ENCODE measurements around the gene HRH3.

The HRH3 gene

GRCh38 chr20:62174021-62174804 is 45.9 kb downstream of the HRH3 start:
- no peak for DNase-seq

- DNase-seq = no peak
These were observed 47.4 kb downstream of the HRH3 start for GRCh38 chr20:62172666-62173065.

GRCh38 chr20:62171245-62171644 is 48.8 kb downstream of the HRH3 start:
- DNase-seq = no peak

- DNase-seq = no peak
These were observed 49.5 kb downstream of the HRH3 start for GRCh38 chr20:62170536-62170935.

GRCh38 chr20:62168890-62169435 is 51.1 kb downstream of the HRH3 start:
- no peak for DNase-seq

- no peak for DNase-seq
These were observed 52.0 kb downstream of the HRH3 start for GRCh38 chr20:62168061-62168460.

GRCh38 chr20:62167474-62167873 is 52.6 kb downstream of the HRH3 start:
- no peak for DNase-seq

GRCh38 chr20:62165762-62166399 is 54.2 kb downstream of the HRH3 start:
- no peak for DNase-seq

Data from NCI-H1092 treated with DMSO at 0.1 percent for 48 hours (cell line).